B cell (primary cell): ENCODE results near the gene PRLR. TPM values are rescaled to one million over a fixed set of nuclear protein-coding genes. Genes with fewer than 3 reads are reported as not detected.

Experiments
- ATAC-seq: fragments of 200-7000 bp; cut with Tn5 transposase; one replicate; pipeline ENCODE4 v1.10.0; 2021; ENCODE audit warnings: low read depth, mild to moderate bottlenecking, moderate number of reproducible peaks, moderate library complexity
- CTCF ChIA-PET: fragments of 350-600 bp; sonication (Branson Sonifier 250); formaldehyde crosslinking; loops from one replicate; lab custom pipeline; 2021; ENCODE audit warnings: antibody characterized with exemption, inconsistent platforms; lab: Charles Lee
- POLR2A ChIA-PET: fragments of 350-600 bp; sonication (Branson Sonifier 250); formaldehyde crosslinking; loops from one replicate; lab custom pipeline; 2021; ENCODE audit warnings: antibody characterized with exemption; lab: Charles Lee
- DNase-seq: peaks from one replicate; pipeline ENCODE4 v3.0.0; 2013
- H2AFZ ChIP-seq: 2 replicates; pipeline ENCODE4 v1.6.1; 2012; ENCODE audit warnings: mild to moderate bottlenecking, low read depth, low read length; ENCODE audit not compliant: insufficient read depth, poor library complexity, severe bottlenecking
- H3K27ac ChIP-seq, 2 donors: 1 replicate in 1 of 2; 2 replicates in 1 of 2; pipeline ENCODE4 v1.5.1; 2012 to 2013; ENCODE audit warnings: low read length in 2 of 2, mild to moderate bottlenecking in 2 of 2, moderate library complexity in 1 of 2
- H3K27me3 ChIP-seq, 4 experiments: fragments of 200-600 bp in 1 of 4; sonication (generic) in 1 of 4; replicated peaks in 1 of 4; 1 replicate in 2 of 4; 2 replicates in 2 of 4; pipeline versions ENCODE4 v1.6.1 to v1.7.0; 2013 to 2016; ENCODE audit warnings: low read length in 3 of 4, mild to moderate bottlenecking in 2 of 4, mixed read lengths in 1 of 4, moderate library complexity in 1 of 4; ENCODE audit not compliant: insufficient read depth in 4 of 4, control insufficient read depth in 3 of 4; ENCODE audit errors: control extremely low read depth in 1 of 4
- H3K36me3 ChIP-seq, 2 experiments: replicated peaks in 1 of 2; 1 replicate in 1 of 2; 2 replicates in 1 of 2; pipeline versions ENCODE4 v1.6.1 to v1.7.1; 2013; ENCODE audit warnings: low read length in 1 of 2; ENCODE audit not compliant: insufficient read depth in 2 of 2, control insufficient read depth in 1 of 2; ENCODE audit errors: control extremely low read depth in 1 of 2, extremely low read depth in 1 of 2
- H3K4me1 ChIP-seq, 2 donors: fragments of 200-600 bp in 1 of 2; sonication (generic) in 1 of 2; 1 replicate in 1 of 2; 2 replicates in 1 of 2; pipeline versions ENCODE4 v1.5.1 to v1.6.1; 2013 to 2017; ENCODE audit warnings: low read length in 2 of 2; ENCODE audit not compliant: control insufficient read depth in 2 of 2, insufficient read depth in 2 of 2
- H3K4me2 ChIP-seq: replicated peaks from 2 replicates; pipeline ENCODE3; 2012; ENCODE audit warnings: mild to moderate bottlenecking, low read depth, low read length; ENCODE audit not compliant: poor library complexity, severe bottlenecking
- H3K4me3 ChIP-seq, 5 experiments: fragments of 200-600 bp in 1 of 5; sonication (generic) in 1 of 5; 1 replicate in 3 of 5; 2 replicates in 2 of 5; pipeline versions ENCODE4 v1.5.1 to v1.7.0; 2011 to 2016; ENCODE audit warnings: low read length in 4 of 5, mild to moderate bottlenecking in 4 of 5, low read depth in 2 of 5, control low read depth in 1 of 5, moderate library complexity in 1 of 5; ENCODE audit not compliant: insufficient read depth in 1 of 5; ENCODE audit errors: control extremely low read depth in 1 of 5, extremely low read depth in 1 of 5
- H3K79me2 ChIP-seq: fragments of 200-600 bp; sonication (generic); one replicate; pipeline ENCODE4 v1.6.0; 2016; ENCODE audit warnings: low read length; ENCODE audit not compliant: control insufficient read depth, insufficient read depth
- H3K9ac ChIP-seq: fragments of 200-600 bp; sonication (generic); 2 replicates; pipeline ENCODE4 v1.6.1; 2017; ENCODE audit warnings: mild to moderate bottlenecking, low read length, moderate library complexity
- H3K9me3 ChIP-seq, 3 donors: one replicate each; pipeline versions ENCODE4 v1.6.1 to v1.7.1; 2013; ENCODE audit warnings: low read length in 2 of 3; ENCODE audit not compliant: control insufficient read depth in 2 of 3, insufficient read depth in 1 of 3; ENCODE audit errors: control extremely low read depth in 1 of 3
- H4K20me1 ChIP-seq: 2 replicates; pipeline ENCODE4 v1.6.0; 2012; ENCODE audit warnings: mild to moderate bottlenecking, low read length; ENCODE audit not compliant: insufficient read depth, control insufficient read depth, poor library complexity, severe bottlenecking
- H3K27ac Mint-ChIP-seq: one replicate; pipeline ENCODE4 v1.8.0; 2021; ENCODE audit warnings: mixed read lengths
- H3K27me3 Mint-ChIP-seq: one replicate; pipeline ENCODE4 v1.8.0; 2021; ENCODE audit warnings: mixed read lengths
- H3K4me1 Mint-ChIP-seq: one replicate; pipeline ENCODE4 v1.8.0; 2021; ENCODE audit warnings: mixed read lengths
- H3K4me3 Mint-ChIP-seq: one replicate; pipeline ENCODE4 v1.8.0; 2021; ENCODE audit warnings: mixed read lengths
- H3K9me3 Mint-ChIP-seq: one replicate; pipeline ENCODE4 v1.8.0; 2022; ENCODE audit warnings: mixed read lengths; ENCODE audit not compliant: insufficient read depth
- EZH2 ChIP-seq: IDR thresholded peaks from 2 replicates; pipeline ENCODE4 v1.6.1; 2012; ENCODE audit warnings: borderline replicate concordance, low read depth, mild to moderate bottlenecking, moderate library complexity, low read length; ENCODE audit not compliant: insufficient read depth, poor library complexity, severe bottlenecking
- WGBS: methylation state at CpG from one replicate; pipeline ENCODE4 v1.1.5; 2013; ENCODE audit warnings: missing lambda C conversion rate; ENCODE audit not compliant: insufficient coverage; 5-methylcytosine and 5-hydroxymethylcytosine counted together
- intact Hi-C: fragments of 100-400 bp; cut with micrococcal nuclease; formaldehyde crosslinking; loops from one replicate; pipeline ENCODE4 v1.10.0; 2022
- polyA plus RNA-seq: library from polyadenylated mRNA; depleted of rRNA; stranded (reverse); fragments of >200 nt; gene quantifications from 2 replicates; pipeline ENCODE4 v1.2.3, GENCODE V29; 2012
- total RNA-seq, 2 donors: library from RNA; stranded (reverse); fragments of 120-200 nt in 1 of 2; gene quantifications; 1 replicate in 1 of 2; 2 replicates in 1 of 2; pipeline versions ENCODE4 v1.2.3 to v1.2.4, GENCODE V29; 2013 to 2022
- TF ChIP-seq, protein P1 (sequence below): fragments of 200-600 bp; IDR thresholded peaks from one replicate; pipeline ENCODE4 v1.8.0; 2022; ENCODE audit warnings: antibody characterized with exemption, mild to moderate bottlenecking

The PRLR gene
- total and polyA plus RNA-seq, 2 donors (not counting 1 experiment from before 2014, with no cell fraction given) = 0.39 TPM; not detected in 1

DNA sequence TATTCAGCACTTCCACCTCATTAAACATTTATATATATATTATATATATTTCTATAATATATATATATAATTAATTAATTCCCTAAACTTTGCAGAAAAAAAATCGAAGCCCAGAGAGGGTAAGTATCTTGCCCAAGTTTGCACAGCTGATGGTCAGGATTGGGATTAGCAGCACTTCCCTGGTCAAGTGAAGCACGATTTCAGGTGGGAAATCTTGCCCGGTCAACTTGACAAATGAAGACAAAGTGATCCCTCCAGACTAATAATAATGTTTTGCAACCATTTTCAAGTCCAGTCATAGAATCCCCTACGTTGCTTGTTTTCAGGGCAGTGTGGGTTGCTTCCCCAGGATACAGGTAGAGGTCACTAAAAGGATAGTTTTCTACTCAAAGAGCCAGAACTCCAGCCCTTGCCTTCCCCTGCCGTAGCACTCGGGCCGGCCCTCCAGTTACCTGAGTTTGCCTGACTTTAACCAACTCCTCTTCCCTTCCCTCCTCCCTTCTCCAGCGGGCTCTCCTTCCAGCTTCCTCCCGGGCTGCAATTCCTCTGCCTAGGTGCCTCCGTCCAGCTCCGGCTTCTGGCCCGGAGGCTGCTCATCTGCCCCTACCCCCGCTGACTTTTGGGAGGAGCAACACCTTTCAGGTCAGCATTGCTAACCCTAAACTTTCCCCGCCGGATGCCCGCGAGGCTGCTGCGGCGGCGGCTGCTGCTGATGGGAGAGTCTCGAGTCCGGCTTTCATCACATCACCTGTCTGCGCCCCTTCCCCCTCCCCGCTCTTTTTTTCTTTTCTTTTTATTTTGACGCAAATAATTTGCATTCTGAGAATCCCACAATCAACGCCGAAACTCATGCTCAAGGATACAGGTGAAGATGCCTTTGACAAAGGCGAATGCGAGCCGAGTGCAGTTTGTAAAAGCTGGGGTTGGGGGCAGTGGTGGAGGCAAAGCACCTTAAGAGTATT, 930 bp downstream of the PRLR start:
- intact Hi-C loops = loop anchor here (10.0 kb wide), 1 partner anchor 695 kb away; no protein-coding TSS in a partner anchor
- peak overlapping the region; percentile 60 for H3K9ac ChIP-seq
- peak overlapping the region; percentile 73 for H3K4me2 ChIP-seq
- H3K9me3 ChIP-seq = no peaks in the 10 kb centered on the region
- H3K4me3 ChIP-seq = peak overlapping the region in 4 of 5 experiments; percentile 13 to 49 (median 32)
- H3K4me1 ChIP-seq = peaks cover 9 to 13% of the 10 kb centered on the region in 2 donors
- Mint-ChIP-seq H3K9me3 (no peaks in the 10 kb centered on the region), H3K27ac (peak overlapping the region; percentile 10), H3K27me3 (peaks cover 62% of the 10 kb centered on the region), H3K4me3 (peak overlapping the region; percentile 81), H3K4me1 (peaks cover 13% of the 10 kb centered on the region)
- ATAC-seq (peak; percentile 39), DNase-seq (peak; percentile 29)
- no peak overlapping the region for H3K27ac ChIP-seq
- H3K36me3 ChIP-seq = no peaks in the 10 kb centered on the region
- POLR2A ChIA-PET = no interaction called here
- H4K20me1 ChIP-seq = no peaks in the 10 kb centered on the region
- H3K79me2 ChIP-seq = no peaks in the 10 kb centered on the region
- 6% methylated on average over 26 of the region's 30 CpGs for WGBS
- H3K27me3 ChIP-seq = peaks cover 0 to 34% (median 29%) of the 10 kb centered on the region in 4 experiments
- peak overlapping the region; percentile 39 for H2AFZ ChIP-seq
- CTCF ChIA-PET = interaction anchor here (0.9 kb wide), 1 partner anchor 8 kb away, joined by 3 read pairs; no protein-coding TSS in a partner anchor
- TF ChIP-seq, protein P1, sequence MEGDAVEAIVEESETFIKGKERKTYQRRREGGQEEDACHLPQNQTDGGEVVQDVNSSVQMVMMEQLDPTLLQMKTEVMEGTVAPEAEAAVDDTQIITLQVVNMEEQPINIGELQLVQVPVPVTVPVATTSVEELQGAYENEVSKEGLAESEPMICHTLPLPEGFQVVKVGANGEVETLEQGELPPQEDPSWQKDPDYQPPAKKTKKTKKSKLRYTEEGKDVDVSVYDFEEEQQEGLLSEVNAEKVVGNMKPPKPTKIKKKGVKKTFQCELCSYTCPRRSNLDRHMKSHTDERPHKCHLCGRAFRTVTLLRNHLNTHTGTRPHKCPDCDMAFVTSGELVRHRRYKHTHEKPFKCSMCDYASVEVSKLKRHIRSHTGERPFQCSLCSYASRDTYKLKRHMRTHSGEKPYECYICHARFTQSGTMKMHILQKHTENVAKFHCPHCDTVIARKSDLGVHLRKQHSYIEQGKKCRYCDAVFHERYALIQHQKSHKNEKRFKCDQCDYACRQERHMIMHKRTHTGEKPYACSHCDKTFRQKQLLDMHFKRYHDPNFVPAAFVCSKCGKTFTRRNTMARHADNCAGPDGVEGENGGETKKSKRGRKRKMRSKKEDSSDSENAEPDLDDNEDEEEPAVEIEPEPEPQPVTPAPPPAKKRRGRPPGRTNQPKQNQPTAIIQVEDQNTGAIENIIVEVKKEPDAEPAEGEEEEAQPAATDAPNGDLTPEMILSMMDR = no peak

DNA sequence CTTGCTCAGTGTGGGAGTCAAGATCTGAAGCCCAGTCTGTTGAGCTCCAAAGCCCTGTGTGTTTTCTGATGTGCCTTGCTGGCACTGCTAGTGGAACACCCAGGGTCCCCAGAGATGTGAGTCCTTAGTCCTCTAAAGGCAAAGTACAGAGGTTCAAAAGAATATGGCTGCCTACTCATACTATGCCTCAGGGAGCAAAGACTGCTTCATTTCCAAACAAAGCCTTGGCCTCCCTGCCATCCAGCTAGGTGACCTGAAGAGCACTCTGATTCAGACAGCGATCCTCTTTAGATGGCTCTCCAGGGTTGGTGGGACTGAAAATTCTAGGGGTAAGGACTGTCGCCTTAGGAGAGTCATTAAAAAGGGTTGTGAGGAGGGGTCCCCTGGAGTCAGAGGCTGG, 2.0 kb downstream of the PRLR start:
- no peak for ATAC-seq

More for the DNA sequence above, 2.0 kb downstream of the PRLR start:
- Histone ChIP-seq H3K27me3 (peaks cover 0 to 34% (median 29%) of the 10 kb centered on the region in 4 experiments), H3K4me1 (peaks cover 9 to 13% of the 10 kb centered on the region in 2 donors), H3K9me3 (no peaks in the 10 kb centered on the region), H3K4me3 (no peak overlapping the region), H2AFZ (no peak overlapping the region), H3K36me3 (no peaks in the 10 kb centered on the region), H3K4me2 (no peak overlapping the region), H4K20me1 (no peaks in the 10 kb centered on the region), H3K9ac (no peak overlapping the region), H3K27ac (no peak overlapping the region), H3K79me2 (no peaks in the 10 kb centered on the region)
- Mint-ChIP-seq H3K4me3 (no peak overlapping the region), H3K27ac (no peak overlapping the region), H3K27me3 (peaks cover 67% of the 10 kb centered on the region), H3K4me1 (peaks cover 13% of the 10 kb centered on the region), H3K9me3 (no peaks in the 10 kb centered on the region)
- WGBS = 50% methylated on average over 2 of the region's 2 CpGs
- POLR2A ChIA-PET = no interaction called here
- CTCF ChIA-PET = interaction anchor here (0.9 kb wide), 1 partner anchor 9 kb away, joined by 3 read pairs; no protein-coding TSS in a partner anchor
- TF ChIP-seq, protein P1 = no peak
- no peak for TF ChIP-seq EZH2
- intact Hi-C loops = loop anchor here (10.0 kb wide), 1 partner anchor 696 kb away; no protein-coding TSS in a partner anchor
- DNase-seq = no peak
